ENCODE data around the gene COP1.

Gene COP1

DNA sequence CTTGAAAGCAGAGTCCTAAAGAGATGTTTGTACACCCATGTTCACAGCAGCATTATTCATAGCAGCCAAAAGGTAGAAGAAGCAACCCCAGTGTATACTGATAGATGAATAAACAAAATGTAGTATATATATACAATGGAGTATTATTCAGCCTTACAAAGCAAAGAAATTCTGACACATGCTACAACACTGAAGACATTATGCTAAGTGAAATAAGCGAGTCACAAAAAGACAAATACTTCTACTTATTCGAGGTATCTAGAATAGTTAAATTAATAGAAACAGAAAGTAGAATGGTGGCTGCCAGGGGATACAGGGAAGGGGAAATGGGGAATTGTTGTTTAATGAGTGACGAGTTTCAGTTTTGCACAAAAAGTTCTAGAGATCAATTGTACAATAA lies 23.5 kb downstream of the COP1 start:
- Histone ChIP-seq H3K36me3 (replicated peaks in 1 of 2; ENCODE audit: control insufficient read depth in 2 of 2, insufficient read depth in 2 of 2, low read length in 2 of 2) (peaks cover 0 to 52% of the 10 kb centered on the region in 2 donors), H2BK12ac (ENCODE audit: low read length) (no peak overlapping the region), H3K9me3 (replicated peaks in 1 of 2; ENCODE audit: control insufficient read depth in 2 of 2, insufficient read depth in 1 of 2, low read depth in 1 of 2, low read length in 2 of 2) (no peaks in the 10 kb centered on the region), H3K4me1 (ENCODE audit: control insufficient read depth in 2 of 2, insufficient read depth in 1 of 2, low read depth in 1 of 2, low read length in 2 of 2) (peaks cover 0 to 6% of the 10 kb centered on the region in 2 donors), H2BK120ac (ENCODE audit: low read depth, low read length) (no peak overlapping the region), H3K9ac (ENCODE audit: low read depth, low read length, poor library complexity) (no peak overlapping the region), H2AFZ (ENCODE audit: low read length) (no peak overlapping the region), H3K4me3 (ENCODE audit: low read length in 2 of 2) (no peak overlapping the region), H3K27me3 (ENCODE audit: control insufficient read depth in 3 of 3, insufficient read depth in 3 of 3, low read depth in 1 of 3, low read length in 3 of 3) (no peaks in the 10 kb centered on the region), H3K18ac (ENCODE audit: low read length) (no peak overlapping the region), H3K4me2 (ENCODE audit: insufficient read depth, low read length, poor library complexity, severe bottlenecking) (no peak overlapping the region), H3K23ac (ENCODE audit: low read depth, low read length, poor library complexity) (no peak overlapping the region), H2BK5ac (ENCODE audit: low read length) (no peak overlapping the region), H4K91ac (ENCODE audit: low read depth, low read length, poor library complexity) (no peak overlapping the region), H4K8ac (ENCODE audit: low read depth, low read length) (no peak overlapping the region), H3K4ac (ENCODE audit: low read length) (no peak overlapping the region), H3K27ac (replicated peaks; ENCODE audit: low read length) (no peak overlapping the region), H3K14ac (ENCODE audit: low read length) (no peak overlapping the region), H2BK15ac (ENCODE audit: low read length) (no peak overlapping the region), H3K79me1 (ENCODE audit: low read depth, low read length) (no peaks in the 10 kb centered on the region), H2AK5ac (ENCODE audit: low read depth, low read length) (no peak overlapping the region)
- WGBS, 2 donors (ENCODE audit: extremely low coverage in 2 of 2, insufficient read length in 2 of 2, insufficient replicate concordance in 1 of 2), result no CpG with 5 or more reads among the region's 3 CpGs
- DNase-seq (ENCODE audit: low spot score), result no peak

GRCh38 chr1:176178316-176178715 lies 28.8 kb downstream of the COP1 start:
- H3K14ac ChIP-seq (ENCODE audit: low read length), result no peak overlapping the region
- no peaks in the 10 kb centered on the region for H3K27me3 ChIP-seq (ENCODE audit: control insufficient read depth in 3 of 3, insufficient read depth in 3 of 3, low read depth in 1 of 3, low read length in 3 of 3)
- H3K4ac ChIP-seq (ENCODE audit: low read length), result no peak overlapping the region
- H3K23ac ChIP-seq (ENCODE audit: low read depth, low read length, poor library complexity), result no peak overlapping the region
- no peak overlapping the region for H3K4me3 ChIP-seq (ENCODE audit: low read length in 2 of 2)
- no peak overlapping the region for H2BK15ac ChIP-seq (ENCODE audit: low read length)
- peaks cover 0 to 78% of the 10 kb centered on the region in 2 donors for H3K36me3 ChIP-seq (replicated peaks in 1 of 2; ENCODE audit: control insufficient read depth in 2 of 2, insufficient read depth in 2 of 2, low read length in 2 of 2)
- WGBS, 2 donors (ENCODE audit: extremely low coverage in 2 of 2, insufficient read length in 2 of 2, insufficient replicate concordance in 1 of 2), result no CpG with 5 or more reads among the region's 5 CpGs
- no peak overlapping the region for H3K4me2 ChIP-seq (ENCODE audit: insufficient read depth, low read length, poor library complexity, severe bottlenecking)
- H2AK5ac ChIP-seq (ENCODE audit: low read depth, low read length), result no peak overlapping the region
- H4K91ac ChIP-seq (ENCODE audit: low read depth, low read length, poor library complexity), result no peak overlapping the region
- H2BK5ac ChIP-seq (ENCODE audit: low read length), result no peak overlapping the region
- no peaks in the 10 kb centered on the region for H3K9me3 ChIP-seq (replicated peaks in 1 of 2; ENCODE audit: control insufficient read depth in 2 of 2, insufficient read depth in 1 of 2, low read depth in 1 of 2, low read length in 2 of 2)
- no peak overlapping the region for H2BK120ac ChIP-seq (ENCODE audit: low read depth, low read length)
- H3K9ac ChIP-seq (ENCODE audit: low read depth, low read length, poor library complexity), result no peak overlapping the region
- H3K27ac ChIP-seq (replicated peaks; ENCODE audit: low read length), result no peak overlapping the region
- H3K4me1 ChIP-seq (ENCODE audit: control insufficient read depth in 2 of 2, insufficient read depth in 1 of 2, low read depth in 1 of 2, low read length in 2 of 2), result no peaks in the 10 kb centered on the region
- H3K18ac ChIP-seq (ENCODE audit: low read length), result no peak overlapping the region
- H2AFZ ChIP-seq (ENCODE audit: low read length), result no peak overlapping the region
- peaks cover 4% of the 10 kb centered on the region for H3K79me1 ChIP-seq (ENCODE audit: low read depth, low read length)
- DNase-seq (ENCODE audit: low spot score), result no peak
- H4K8ac ChIP-seq (ENCODE audit: low read depth, low read length), result no peak overlapping the region
- H2BK12ac ChIP-seq (ENCODE audit: low read length), result no peak overlapping the region

DNA sequence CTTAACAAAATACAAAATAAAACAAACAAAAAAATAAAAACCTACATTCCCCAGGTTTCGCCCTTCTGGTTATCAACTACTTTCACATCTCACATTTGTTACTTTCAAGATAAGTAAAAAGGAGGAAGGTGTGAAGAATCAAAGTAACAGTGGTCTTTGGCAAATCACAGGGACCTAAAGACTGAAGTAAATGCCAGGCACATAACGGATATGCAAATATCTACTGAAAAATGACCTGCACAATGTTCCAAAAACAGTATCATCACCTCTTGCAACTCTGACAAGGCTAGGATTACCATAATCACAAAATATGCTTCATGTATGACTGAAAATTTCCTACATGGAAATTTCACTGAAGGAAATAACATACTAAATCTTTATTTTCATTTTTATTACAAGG lies 29.3 kb downstream of the COP1 start:
- H3K4ac ChIP-seq (ENCODE audit: low read length), result no peak overlapping the region
- H3K27me3 ChIP-seq (ENCODE audit: control insufficient read depth in 3 of 3, insufficient read depth in 3 of 3, low read depth in 1 of 3, low read length in 3 of 3), result no peaks in the 10 kb centered on the region
- H3K36me3 ChIP-seq (replicated peaks in 1 of 2; ENCODE audit: control insufficient read depth in 2 of 2, insufficient read depth in 2 of 2, low read length in 2 of 2), result peaks cover 0 to 77% of the 10 kb centered on the region in 2 donors

DNA sequence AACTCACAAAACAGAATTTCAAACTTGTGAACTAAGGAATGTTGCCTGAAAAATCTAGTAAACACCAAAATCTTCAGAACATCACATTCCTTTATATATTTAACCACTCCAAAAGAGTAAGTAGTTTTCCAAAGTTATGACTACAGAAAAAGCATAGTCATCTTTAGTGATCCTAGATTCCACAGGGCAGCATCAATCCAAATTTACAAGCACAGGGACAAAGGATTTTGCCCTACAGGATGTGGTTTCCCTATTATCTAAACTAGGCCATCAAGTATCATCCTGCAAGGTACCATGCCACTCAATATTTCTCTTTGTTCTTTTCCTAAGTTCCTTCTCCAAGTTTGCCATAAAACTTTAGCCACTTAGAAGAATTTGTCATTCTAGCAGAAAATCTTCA lies 33.0 kb downstream of the COP1 start:
- no peak overlapping the region for H3K14ac ChIP-seq (ENCODE audit: low read length)
- no peak overlapping the region for H3K4me2 ChIP-seq (ENCODE audit: insufficient read depth, low read length, poor library complexity, severe bottlenecking)
- no peak overlapping the region for H2BK15ac ChIP-seq (ENCODE audit: low read length)
- H2AK5ac ChIP-seq (ENCODE audit: low read depth, low read length), result no peak overlapping the region
- H2AFZ ChIP-seq (ENCODE audit: low read length), result no peak overlapping the region
- H4K8ac ChIP-seq (ENCODE audit: low read depth, low read length), result no peak overlapping the region
- no peak overlapping the region for H3K4me3 ChIP-seq (ENCODE audit: low read length in 2 of 2)
- peaks cover 4 to 72% of the 10 kb centered on the region in 2 donors for H3K36me3 ChIP-seq (replicated peaks in 1 of 2; ENCODE audit: control insufficient read depth in 2 of 2, insufficient read depth in 2 of 2, low read length in 2 of 2)
- no peak overlapping the region for H3K27ac ChIP-seq (replicated peaks; ENCODE audit: low read length)
- no peak overlapping the region for H2BK5ac ChIP-seq (ENCODE audit: low read length)
- H3K79me1 ChIP-seq (ENCODE audit: low read depth, low read length), result peaks cover 4% of the 10 kb centered on the region
- H3K4ac ChIP-seq (ENCODE audit: low read length), result no peak overlapping the region
- no peak for DNase-seq (ENCODE audit: low spot score)
- no peak overlapping the region for H4K91ac ChIP-seq (ENCODE audit: low read depth, low read length, poor library complexity)
- peaks cover 2 to 23% of the 10 kb centered on the region in 2 donors for H3K9me3 ChIP-seq (replicated peaks in 1 of 2; ENCODE audit: control insufficient read depth in 2 of 2, insufficient read depth in 1 of 2, low read depth in 1 of 2, low read length in 2 of 2)
- H3K4me1 ChIP-seq (ENCODE audit: control insufficient read depth in 2 of 2, insufficient read depth in 1 of 2, low read depth in 1 of 2, low read length in 2 of 2), result no peaks in the 10 kb centered on the region
- H3K9ac ChIP-seq (ENCODE audit: low read depth, low read length, poor library complexity), result no peak overlapping the region
- H3K18ac ChIP-seq (ENCODE audit: low read length), result no peak overlapping the region
- H3K27me3 ChIP-seq (ENCODE audit: control insufficient read depth in 3 of 3, insufficient read depth in 3 of 3, low read depth in 1 of 3, low read length in 3 of 3), result no peaks in the 10 kb centered on the region
- no peak overlapping the region for H3K23ac ChIP-seq (ENCODE audit: low read depth, low read length, poor library complexity)
- H2BK120ac ChIP-seq (ENCODE audit: low read depth, low read length), result no peak overlapping the region
- no peak overlapping the region for H2BK12ac ChIP-seq (ENCODE audit: low read length)

More for the DNA sequence above, 29.3 kb downstream of the COP1 start:
- no peak overlapping the region for H2AFZ ChIP-seq (ENCODE audit: low read length)
- no peak overlapping the region for H3K23ac ChIP-seq (ENCODE audit: low read depth, low read length, poor library complexity)
- no peak overlapping the region for H3K14ac ChIP-seq (ENCODE audit: low read length)
- H4K91ac ChIP-seq (ENCODE audit: low read depth, low read length, poor library complexity), result no peak overlapping the region
- no peak overlapping the region for H3K18ac ChIP-seq (ENCODE audit: low read length)
- H2BK120ac ChIP-seq (ENCODE audit: low read depth, low read length), result no peak overlapping the region
- no peak overlapping the region for H2BK12ac ChIP-seq (ENCODE audit: low read length)
- H3K4me1 ChIP-seq (ENCODE audit: control insufficient read depth in 2 of 2, insufficient read depth in 1 of 2, low read depth in 1 of 2, low read length in 2 of 2), result no peaks in the 10 kb centered on the region
- H3K4me3 ChIP-seq (ENCODE audit: low read length in 2 of 2), result no peak overlapping the region
- DNase-seq (ENCODE audit: low spot score), result no peak
- H3K79me1 ChIP-seq (ENCODE audit: low read depth, low read length), result peaks cover 4% of the 10 kb centered on the region
- H4K8ac ChIP-seq (ENCODE audit: low read depth, low read length), result no peak overlapping the region
- H2BK5ac ChIP-seq (ENCODE audit: low read length), result no peak overlapping the region
- no peak overlapping the region for H2BK15ac ChIP-seq (ENCODE audit: low read length)
- H3K4me2 ChIP-seq (ENCODE audit: insufficient read depth, low read length, poor library complexity, severe bottlenecking), result no peak overlapping the region
- H3K9ac ChIP-seq (ENCODE audit: low read depth, low read length, poor library complexity), result no peak overlapping the region
- no peak overlapping the region for H3K27ac ChIP-seq (replicated peaks; ENCODE audit: low read length)
- WGBS, 2 donors (ENCODE audit: extremely low coverage in 2 of 2, insufficient read length in 2 of 2, insufficient replicate concordance in 1 of 2), result 100% methylated on average over 1 of the region's 2 CpGs
- H3K9me3 ChIP-seq (replicated peaks in 1 of 2; ENCODE audit: control insufficient read depth in 2 of 2, insufficient read depth in 1 of 2, low read depth in 1 of 2, low read length in 2 of 2), result no peaks in the 10 kb centered on the region
- no peak overlapping the region for H2AK5ac ChIP-seq (ENCODE audit: low read depth, low read length)

All from neuronal stem cell (in vitro differentiated cells).